Vagina (tissue), 2 donors: ENCODE results near the gene SLC16A6.

Experiments
- CTCF ChIP-seq, 3 experiments: fragments of 450-650 bp in 2 of 3; fragments of 200-600 bp in 1 of 3; sonication (generic) in 1 of 3; IDR thresholded peaks; one replicate each; pipeline ENCODE4 v1.5.1; 2017 to 2019; ENCODE audit warnings: antibody characterized with exemption in 3 of 3, mild to moderate bottlenecking in 2 of 3, moderate library complexity in 2 of 3
- POLR2A ChIP-seq, 2 donors: fragments of 450-650 bp; IDR thresholded peaks; one replicate each; pipeline ENCODE4 v1.6.1; 2017; ENCODE audit warnings: antibody characterized with exemption in 2 of 2, mild to moderate bottlenecking in 2 of 2, moderate library complexity in 2 of 2
- POLR2AphosphoS5 ChIP-seq, 2 donors: sonication (generic); formaldehyde crosslinking; IDR thresholded peaks; one replicate each; pipeline ENCODE4 v1.9.0; 2017; ENCODE audit warnings: antibody characterized with exemption in 2 of 2, mild to moderate bottlenecking in 2 of 2, low read depth in 1 of 2; ENCODE audit not compliant: insufficient read depth in 1 of 2

- TF ChIP-seq CTCF (IDR thresholded peaks at IDR 0.05) (no peak), POLR2A (IDR thresholded peaks at IDR 0.05) (no peak), POLR2AphosphoS5 (IDR thresholded peaks at IDR 0.05; ENCODE audit: insufficient read depth in 1 of 2, low read depth in 1 of 2) (peak in 1 of 2 donors; percentile 50)
Measured at GRCh38 chr17:68290268-68290954, 516 bp downstream of the SLC16A6 start.
